Pancreas (tissue), 10 donors: ENCODE measurements around the gene GSTM5. TPM values are rescaled to one million over a fixed set of nuclear protein-coding genes. Genes with fewer than 3 reads are reported as not detected.

Experiments used
- ATAC-seq, 4 donors: fragments of 200-7000 bp; cut with Tn5 transposase; one replicate each; pipeline versions ENCODE4 v1.8.0 to v1.9.1; 2020; ENCODE audit warnings: mild to moderate bottlenecking in 4 of 4, moderate library complexity in 4 of 4
- DNase-seq, 6 donors: peaks; one replicate each; pipeline ENCODE4 v3.0.0-alpha.2; 2020
- FAIRE-seq: peaks from 2 replicates; lab custom pipeline; 2012; peaks lifted over from hg19 to GRCh38; lab: Jason Lieb, UNC
- H3K27ac ChIP-seq, 4 donors: fragments of 200-600 bp; sonication (generic); 1 replicate in 3 of 4; 2 replicates in 1 of 4; pipeline versions ENCODE4 v1.5.0 to v1.8.0; 2020
- H3K27me3 ChIP-seq, 4 donors: fragments of 200-600 bp; one replicate each; pipeline ENCODE4 v1.8.0; 2021
- H3K36me3 ChIP-seq, 3 donors: fragments of 200-600 bp; sonication (generic) in 1 of 3; one replicate each; pipeline versions ENCODE4 v1.5.0 to v1.8.0; 2020 to 2021
- H3K4me1 ChIP-seq, 3 donors: fragments of 200-600 bp; one replicate each; pipeline ENCODE4 v1.8.0; 2021
- H3K4me3 ChIP-seq, 4 donors: fragments of 200-600 bp; sonication (generic) in 2 of 4; one replicate each; pipeline versions ENCODE4 v1.5.0 to v1.8.0; 2020 to 2021
- H3K9me3 ChIP-seq, 4 donors: fragments of 200-600 bp; one replicate each; pipeline ENCODE4 v1.8.0; 2021
- CTCF ChIP-seq, 4 donors: fragments of 200-600 bp; sonication (generic) in 3 of 4; IDR thresholded peaks; one replicate each; pipeline versions ENCODE4 v1.5.0 to v1.8.0; 2021; ENCODE audit warnings: antibody characterized with exemption in 4 of 4
- WGBS, 2 donors: extraction: QIAGEN DNeasy Blood & Tissue Kit; methylation state at CpG; one replicate each; pipeline ENCODE4 v1.1.7; 2013; 5-methylcytosine and 5-hydroxymethylcytosine counted together
- intact Hi-C, 3 donors: fragments of 100-400 bp; cut with DNase I; formaldehyde crosslinking; loops; one replicate each; pipeline versions ENCODE4 v1.11.1 to v1.14.2; 2022
- polyA plus RNA-seq, 2 donors: library from polyadenylated mRNA; stranded (reverse); fragments of 200-250 nt; gene quantifications; one replicate each; pipeline ENCODE4 v1.2.3, GENCODE V29; 2013
- total RNA-seq, 6 donors: library from RNA; stranded (reverse); fragmentation: NEBNext Ultra II Directional in 4 of 6; extraction: Animal tissue kit (Norgen Biotek cat#: 25700) in 4 of 6; gene quantifications; one replicate each; pipeline versions ENCODE4 v1.2.1 to v1.2.4, GENCODE V29; 2021 to 2023
- donor health status: healthy with polysubstance abuse.
- donor health status: DM: no; HTN: no; CAD: no; lungs with moderate emphysema.
- donor health status: DM: no; HTN: no; CAD: no.
- donor health status: control.
- donor health status: control.
- donor health status: Bipolar disorder and iron deficiency.
- donor health status: DM: yes; HTN: yes; CAD: no.
- donor health status: DM: no; HTN: no; CAD: no.
- donor health status: DM: no; HTN: no; CAD: no.
- donor health status: DM: yes; HTN: yes; CAD: no.

Gene GSTM5
- total and polyA plus RNA-seq, 8 donors: 0.42 to 4.5 (median 2.1) TPM

GRCh38 chr1:109722908-109723691 is 11.0 kb downstream of the GSTM5 start:
- TF ChIP-seq CTCF (IDR thresholded peaks at IDR 0.05): no peak
- ATAC-seq (no peak), FAIRE-seq (no peak), DNase-seq (no peak)
- Histone ChIP-seq H3K36me3 (no peaks in the 10 kb centered on the region), H3K4me3 (no peak overlapping the region), H3K9me3 (no peaks in the 10 kb centered on the region), H3K27me3 (no peaks in the 10 kb centered on the region), H3K27ac (no peak overlapping the region), H3K4me1 (peaks cover 0 to 12% (median 0%) of the 10 kb centered on the region in 3 donors)
- WGBS, 2 donors: 76 to 87% methylated on average over 7 of the region's 7 CpGs
- intact Hi-C loops: no loop called here

DNA sequence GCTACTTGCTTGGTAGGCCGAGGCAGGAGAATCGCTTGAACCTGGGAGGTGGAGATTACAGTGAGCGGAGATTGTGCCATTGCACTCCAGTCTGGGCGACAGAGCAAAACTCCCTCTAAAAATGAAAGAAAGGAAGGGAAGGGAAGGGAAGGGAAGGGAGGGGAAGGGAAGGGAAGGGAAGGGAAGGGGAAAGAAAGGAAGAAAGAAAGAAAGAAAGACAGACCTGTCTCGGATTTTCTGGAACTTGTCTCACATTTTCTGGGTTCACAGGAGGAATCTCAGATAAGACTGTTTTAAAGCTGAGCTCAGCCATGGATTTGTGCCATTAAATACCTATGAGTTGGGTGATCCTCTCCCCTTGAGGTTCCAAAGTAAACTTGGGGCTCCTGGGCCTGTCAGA is 12.9 kb downstream of the GSTM5 start:
- no peaks in the 10 kb centered on the region for H3K9me3 ChIP-seq
- intact Hi-C loops: no loop called here
- no peak for TF ChIP-seq CTCF (IDR thresholded peaks at IDR 0.05)
- WGBS, 2 donors: 60 to 63% methylated on average over 5 of the region's 5 CpGs
- FAIRE-seq (no peak), DNase-seq (no peak), ATAC-seq (peak in 1 of 4 donors; percentile 18)
- H3K4me3 ChIP-seq: no peak overlapping the region
- no peaks in the 10 kb centered on the region for H3K36me3 ChIP-seq
- H3K27me3 ChIP-seq: no peaks in the 10 kb centered on the region
- no peak overlapping the region for H3K27ac ChIP-seq
- H3K4me1 ChIP-seq: peaks cover 0 to 12% (median 5%) of the 10 kb centered on the region in 3 donors

DNA sequence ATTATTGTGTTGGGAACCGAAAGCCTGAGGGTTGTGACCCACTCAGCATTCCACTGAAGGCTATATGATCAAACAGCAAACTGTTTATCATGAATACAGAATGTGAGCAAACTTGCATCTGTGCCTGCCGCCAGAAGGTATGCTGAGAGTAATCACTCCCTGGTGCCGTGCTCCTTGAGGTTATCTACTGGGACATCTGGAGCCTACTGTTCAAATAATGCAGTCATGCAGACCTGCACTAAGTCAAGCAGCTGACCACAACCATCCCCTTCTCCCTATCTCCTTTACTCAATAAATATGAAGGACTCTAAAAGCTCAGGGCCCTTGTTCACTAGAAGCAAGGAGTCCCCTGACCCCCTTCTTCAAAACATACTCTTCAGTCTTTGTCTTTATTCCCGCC is 13.5 kb downstream of the GSTM5 start:
- H3K27me3 ChIP-seq: no peaks in the 10 kb centered on the region
- no peaks in the 10 kb centered on the region for H3K9me3 ChIP-seq
- no peak for TF ChIP-seq CTCF (IDR thresholded peaks at IDR 0.05)
- no peaks in the 10 kb centered on the region for H3K36me3 ChIP-seq
- WGBS, 2 donors: 50 to 53% methylated on average over 4 of the region's 4 CpGs
- ATAC-seq (peak in 1 of 4 donors; percentile 36), FAIRE-seq (no peak), DNase-seq (no peak)
- no peak overlapping the region for H3K27ac ChIP-seq
- H3K4me3 ChIP-seq: no peak overlapping the region
- intact Hi-C loops: no loop called here
- peaks cover 0 to 13% (median 5%) of the 10 kb centered on the region in 3 donors for H3K4me1 ChIP-seq

DNA sequence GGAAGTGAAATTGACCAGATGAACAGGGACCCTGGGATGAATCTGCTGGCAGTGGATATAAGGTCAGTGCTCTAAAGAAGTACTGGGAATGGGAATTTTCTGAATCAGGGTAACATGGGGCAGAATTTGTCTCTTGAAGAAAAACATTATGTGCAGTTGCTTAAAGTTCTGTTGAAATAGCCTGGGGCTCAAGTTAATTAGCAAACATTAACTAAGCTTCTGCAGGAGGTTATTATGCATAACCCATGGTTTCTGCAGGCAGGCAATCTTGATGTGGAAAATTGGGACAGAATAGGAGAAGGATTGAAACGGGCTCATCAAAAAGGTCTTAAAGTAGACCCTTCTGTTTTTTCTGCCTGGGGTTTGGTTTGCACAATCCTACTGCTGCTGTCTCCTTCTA is 14.0 kb downstream of the GSTM5 start:
- peaks cover under 1 to 18% (median 7%) of the 10 kb centered on the region in 3 donors for H3K4me1 ChIP-seq
- WGBS, 2 donors: 61 to 75% methylated on average over 1 of the region's 1 CpG
- FAIRE-seq: no peak
- H3K27me3 ChIP-seq: no peaks in the 10 kb centered on the region
- H3K36me3 ChIP-seq: no peaks in the 10 kb centered on the region
- DNase-seq: no peak
- intact Hi-C loops: no loop called here
- no peaks in the 10 kb centered on the region for H3K9me3 ChIP-seq
- H3K4me3 ChIP-seq: no peak overlapping the region
- no peak overlapping the region for H3K27ac ChIP-seq
- no peak for ATAC-seq
- no peak for TF ChIP-seq CTCF (IDR thresholded peaks at IDR 0.05)
